ENCODE data around the gene GCSAM.

GCSAM gene

DNA sequence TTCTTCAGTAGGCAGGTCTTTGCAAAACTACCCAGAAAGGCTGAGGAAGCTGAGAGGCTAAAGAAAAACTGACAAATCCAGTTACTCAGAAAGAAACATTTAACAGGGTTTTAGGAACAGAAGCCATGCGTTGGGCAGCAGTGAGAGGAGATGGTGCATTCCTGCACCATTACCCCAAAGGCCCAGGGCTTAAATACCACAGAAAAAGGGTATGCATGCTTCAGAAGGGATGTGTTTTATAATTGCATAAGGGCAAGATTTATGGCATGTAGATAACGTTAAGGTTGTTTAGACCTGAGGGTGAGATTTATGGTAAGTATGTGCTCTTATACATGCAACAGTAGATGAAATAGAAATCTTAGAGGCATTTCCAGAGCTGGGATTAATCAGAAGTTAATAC is 36.9 kb downstream of the GCSAM start:
- no peak for DNase-seq

DNA sequence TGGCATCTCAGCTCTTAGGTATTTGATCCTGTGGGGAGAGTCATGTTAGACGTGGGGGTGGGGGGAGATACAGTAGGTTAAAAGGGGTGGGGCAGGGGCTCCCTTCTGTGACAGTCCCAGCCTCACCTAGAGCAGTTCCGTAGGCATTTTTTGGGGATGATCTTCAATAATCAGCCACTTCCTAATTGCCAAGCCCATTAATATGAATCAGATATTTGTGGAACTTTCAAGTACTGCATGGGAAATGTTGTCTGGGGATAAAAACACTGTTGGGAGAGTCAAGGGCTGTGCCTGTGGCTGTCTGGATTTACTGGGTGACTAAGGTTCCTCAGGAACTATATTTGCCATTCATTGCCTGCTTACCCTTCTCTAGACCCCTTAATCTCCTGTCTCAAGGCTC is 37.3 kb downstream of the GCSAM start:
- DNase-seq: no peak

DNA sequence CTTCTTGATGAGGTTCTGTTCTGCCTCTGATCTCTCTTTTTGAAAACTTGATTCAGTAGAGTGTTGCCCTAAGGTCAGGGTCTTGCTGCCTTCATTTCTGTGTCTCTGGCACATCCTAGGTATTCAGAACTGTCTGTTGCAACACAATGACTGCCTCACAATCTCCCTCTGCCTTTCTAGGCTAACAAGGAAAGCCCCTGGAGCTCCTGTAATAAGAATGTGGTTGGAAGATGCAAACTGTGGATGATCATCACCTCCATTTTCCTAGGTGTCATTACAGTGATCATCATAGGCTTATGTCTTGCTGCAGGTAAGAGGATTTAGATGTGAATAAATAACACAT is 39.9 kb downstream of the GCSAM start:
- no peak for DNase-seq

DNA sequence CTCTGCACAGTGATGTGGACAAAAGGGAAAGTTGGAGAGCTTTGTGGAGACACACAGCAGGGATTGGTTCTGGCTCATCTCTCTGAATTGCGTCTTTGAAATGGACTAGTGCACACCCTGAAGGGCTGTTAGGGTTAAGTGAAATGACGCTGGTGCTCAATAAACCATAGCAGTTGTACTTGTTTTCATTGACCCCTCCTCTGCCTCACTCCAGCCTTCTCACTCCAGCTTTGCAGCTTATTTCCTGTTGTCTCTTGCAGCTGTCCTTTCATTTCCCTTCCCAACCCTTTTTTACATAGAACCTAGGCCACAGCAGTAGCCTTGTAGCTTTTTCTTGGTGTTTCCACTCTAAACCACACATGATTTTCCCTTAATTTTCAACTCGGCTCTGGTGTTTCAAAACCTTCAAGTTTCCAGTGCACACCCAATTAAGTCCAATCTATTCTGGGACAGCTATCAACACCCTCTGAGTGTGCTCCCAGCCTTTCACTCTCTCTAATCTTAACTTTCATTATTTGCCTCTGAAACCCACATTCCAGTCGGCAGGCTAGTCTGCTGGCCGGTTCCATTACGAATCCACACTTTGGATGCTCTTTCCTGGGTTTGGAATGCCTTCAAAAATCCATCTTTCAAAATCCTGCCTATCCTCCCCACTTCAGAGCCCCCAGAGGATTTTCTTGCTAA is 40.4 kb downstream of the GCSAM start:
- DNase-seq: no peak

DNA sequence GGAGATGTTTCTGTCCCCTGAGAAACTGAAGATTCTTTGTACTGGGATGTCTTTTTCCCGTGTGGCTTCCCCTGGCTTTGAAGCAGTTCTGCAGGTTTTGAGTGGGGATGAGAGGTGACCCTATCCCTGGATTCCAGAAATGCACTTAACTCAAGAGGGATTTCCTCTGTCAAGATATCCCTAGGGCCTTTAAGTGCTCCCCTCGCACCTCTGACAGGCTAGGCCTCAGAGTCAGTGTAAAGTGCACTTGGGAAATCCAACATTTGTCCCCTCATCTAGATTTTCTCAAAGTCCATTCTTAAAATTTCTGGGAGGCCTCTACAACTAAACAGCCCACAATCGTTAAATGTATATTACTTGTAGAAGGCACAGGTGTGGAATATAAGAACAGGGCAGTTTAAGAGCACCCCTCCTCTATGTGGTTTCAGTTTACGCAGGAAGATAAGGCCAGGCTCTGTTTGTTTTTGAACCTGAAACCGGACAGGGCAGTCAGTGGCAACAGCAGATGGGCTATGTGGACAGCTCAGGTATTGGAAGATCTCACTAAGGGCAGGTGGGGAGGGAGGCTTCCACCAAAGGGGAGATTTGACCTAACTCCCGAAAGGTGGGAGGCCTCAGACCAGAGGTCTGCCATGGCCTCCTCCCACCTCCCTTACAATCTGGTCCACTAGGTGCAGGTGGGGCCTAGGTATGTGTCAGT is 42.0 kb downstream of the GCSAM start:
- no peak for DNase-seq

DNA sequence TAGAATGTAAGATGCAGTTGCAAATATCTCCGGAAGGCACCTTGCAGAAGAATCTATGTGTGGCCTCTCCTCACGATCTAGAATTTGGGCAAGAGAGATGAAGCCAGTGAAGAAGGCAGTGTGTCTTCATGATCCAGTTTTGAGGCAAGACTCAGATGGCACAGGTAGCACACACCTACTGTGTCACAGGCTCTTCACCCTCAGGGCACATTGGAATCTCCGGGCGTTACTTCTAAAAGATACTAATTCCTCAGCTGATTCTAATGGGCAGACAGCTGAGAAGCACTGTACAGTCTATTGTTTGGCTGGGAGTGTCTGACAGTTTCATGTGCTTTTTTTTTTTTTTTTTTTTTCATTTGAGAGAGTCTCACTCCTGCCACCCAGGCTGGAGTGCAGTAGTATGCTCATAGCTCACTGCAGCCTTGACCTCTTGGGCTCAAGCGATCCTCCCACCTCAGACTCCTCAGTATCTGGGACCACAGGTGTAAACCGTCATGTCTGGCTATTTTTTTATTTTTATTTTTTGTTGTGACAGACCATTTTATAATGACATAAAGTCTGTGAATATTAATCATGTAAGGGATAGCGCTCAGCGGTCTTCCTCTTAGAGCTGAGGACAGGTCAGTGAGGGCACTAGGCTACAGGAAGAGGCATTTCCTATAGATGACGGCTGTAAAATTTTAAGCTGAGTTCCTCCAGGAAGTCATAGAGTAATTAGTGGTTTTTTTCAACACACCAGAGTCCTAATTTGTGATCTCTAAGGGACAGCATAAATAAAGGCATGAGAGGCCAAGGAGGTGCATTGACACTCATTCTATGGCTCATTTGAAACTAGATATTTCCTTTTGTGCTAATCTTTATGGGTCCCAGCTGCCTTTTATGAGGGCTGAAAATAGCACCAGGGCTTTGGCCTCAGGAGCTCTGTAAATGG is 42.8 kb downstream of the GCSAM start:
- DNase-seq: no peak

DNA sequence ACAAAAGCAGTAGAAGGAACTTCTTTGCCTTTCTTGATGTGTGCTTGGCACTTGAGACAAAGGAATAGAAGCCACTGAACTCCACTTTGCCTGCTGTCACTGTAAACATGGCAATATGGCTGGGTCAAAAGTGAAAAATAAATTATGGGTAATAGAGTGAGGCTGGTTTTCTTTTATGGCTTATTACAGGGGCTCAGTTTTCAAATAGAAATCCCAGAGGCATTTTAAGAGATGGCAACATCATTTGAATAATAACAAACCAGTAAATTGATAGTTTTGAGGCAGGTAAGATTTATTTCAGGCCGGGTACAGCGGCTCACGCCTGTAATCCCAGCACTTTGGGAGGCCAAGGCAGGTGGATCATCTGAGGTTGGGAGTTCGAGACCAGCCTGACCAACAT is 44.1 kb downstream of the GCSAM start:
- DNase-seq: no peak

DNA sequence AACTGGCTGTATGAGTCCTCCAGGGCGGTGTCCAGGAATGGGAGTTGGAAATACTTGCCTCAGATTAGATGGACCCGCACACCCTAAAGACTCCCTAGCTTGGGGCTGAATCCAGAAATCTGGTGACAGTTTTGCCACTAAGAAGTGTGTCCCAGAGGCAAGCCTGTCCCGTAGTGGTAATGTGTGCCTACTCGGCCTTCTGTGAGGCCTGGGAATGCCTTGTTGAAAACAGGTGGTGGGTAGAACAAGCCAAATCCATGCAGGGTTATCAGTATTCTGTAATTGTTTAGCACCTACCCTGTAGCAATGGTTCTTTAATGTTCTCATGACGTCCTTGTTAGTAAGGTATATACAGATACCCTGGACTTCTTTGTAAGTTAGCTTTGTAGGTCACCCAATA is 45.3 kb downstream of the GCSAM start:
- no peak for DNase-seq

DNA sequence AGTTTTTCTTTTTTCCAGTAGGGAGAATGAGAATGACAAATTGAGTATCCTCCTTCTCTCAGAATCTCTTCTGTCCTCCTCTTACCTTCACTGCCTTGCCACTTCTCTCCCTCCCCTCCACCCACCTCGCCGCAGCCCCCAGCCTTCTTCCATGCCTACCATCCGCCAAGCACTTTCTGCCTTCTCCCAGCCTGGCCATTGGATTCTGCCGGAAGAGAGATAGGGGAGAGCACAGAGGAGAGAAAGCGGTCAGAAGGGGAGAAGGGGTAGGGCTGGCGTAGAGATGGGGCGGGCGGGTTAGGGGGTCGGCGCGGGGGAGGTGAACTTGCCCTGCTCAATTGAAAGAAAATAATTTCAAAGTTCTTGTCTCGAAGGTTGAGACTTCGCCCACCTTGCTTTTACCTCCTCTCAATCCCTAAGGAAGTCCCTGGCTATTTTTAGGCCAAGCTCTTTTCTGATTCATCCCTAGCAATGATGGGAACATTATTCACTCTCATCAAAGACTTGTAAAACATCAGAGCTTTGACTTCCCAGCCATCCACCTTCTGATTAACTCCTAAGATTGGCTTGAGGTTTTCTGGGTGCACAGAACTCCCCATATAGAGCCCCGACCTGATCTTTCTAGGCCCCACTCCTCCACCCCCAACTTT is 46.0 kb downstream of the GCSAM start:
- no peak for DNase-seq

DNA sequence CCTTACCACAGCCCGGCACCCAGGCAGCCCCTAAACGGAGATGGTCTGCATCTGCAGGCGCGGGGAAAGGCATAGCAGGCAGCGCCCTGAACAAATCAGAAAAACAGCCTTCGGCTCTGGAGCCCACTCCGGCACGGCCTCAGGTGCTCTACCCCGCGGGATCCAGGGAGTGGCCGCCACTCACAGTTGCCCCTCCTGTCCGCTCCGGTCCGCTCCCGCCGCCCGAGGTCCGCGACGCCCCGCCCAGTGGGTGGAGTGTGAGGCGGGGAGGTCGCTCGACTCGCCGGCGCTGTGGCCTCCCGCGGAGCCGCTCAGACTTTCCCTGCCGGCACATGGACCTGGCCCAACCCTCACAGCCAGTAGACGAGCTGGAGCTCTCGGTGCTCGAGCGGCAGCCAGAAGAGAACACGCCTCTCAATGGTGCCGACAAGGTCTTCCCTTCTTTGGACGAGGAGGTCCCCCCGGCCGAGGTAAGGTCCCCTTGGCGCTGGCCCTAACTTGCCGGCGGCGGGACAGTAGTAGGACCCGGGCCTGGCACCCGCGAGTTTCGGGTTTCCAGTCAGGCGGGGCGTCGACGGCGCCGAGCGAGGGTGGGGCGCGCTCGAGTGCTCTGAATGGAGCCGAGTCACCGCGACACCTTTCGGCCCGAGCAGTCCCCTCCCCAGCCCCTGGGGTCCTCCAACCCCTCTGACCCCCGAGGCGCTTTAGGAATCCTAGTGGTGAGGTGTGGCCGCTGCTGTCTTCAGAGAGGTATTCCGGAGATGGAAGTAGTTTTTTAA is 46.8 kb downstream of the GCSAM start, which contains the start of gene C3orf52:
Gene C3orf52 (plus strand): TSS at position 314 of the 779 bp plus-strand sequence. CDS start 19 bp downstream, at position 333.
- DNase-seq: peak; percentile 50

DNA sequence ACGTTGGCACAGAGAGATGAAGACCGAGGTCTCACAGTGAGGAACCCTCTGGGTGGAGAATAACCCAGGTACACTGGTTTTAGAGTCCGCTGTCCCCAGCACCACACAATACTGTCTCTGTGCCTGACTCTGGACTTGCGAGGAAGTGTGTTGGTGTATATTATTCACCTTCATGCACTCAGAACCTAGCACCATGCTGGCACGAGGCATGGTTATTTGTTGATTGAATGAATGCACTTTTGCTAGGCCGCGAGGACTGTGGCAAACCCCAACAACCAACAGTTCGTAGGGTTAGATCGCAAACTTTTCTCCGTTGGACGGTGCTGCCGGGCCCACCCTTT is 47.3 kb downstream of the GCSAM start:
- DNase-seq: no peak

DNA sequence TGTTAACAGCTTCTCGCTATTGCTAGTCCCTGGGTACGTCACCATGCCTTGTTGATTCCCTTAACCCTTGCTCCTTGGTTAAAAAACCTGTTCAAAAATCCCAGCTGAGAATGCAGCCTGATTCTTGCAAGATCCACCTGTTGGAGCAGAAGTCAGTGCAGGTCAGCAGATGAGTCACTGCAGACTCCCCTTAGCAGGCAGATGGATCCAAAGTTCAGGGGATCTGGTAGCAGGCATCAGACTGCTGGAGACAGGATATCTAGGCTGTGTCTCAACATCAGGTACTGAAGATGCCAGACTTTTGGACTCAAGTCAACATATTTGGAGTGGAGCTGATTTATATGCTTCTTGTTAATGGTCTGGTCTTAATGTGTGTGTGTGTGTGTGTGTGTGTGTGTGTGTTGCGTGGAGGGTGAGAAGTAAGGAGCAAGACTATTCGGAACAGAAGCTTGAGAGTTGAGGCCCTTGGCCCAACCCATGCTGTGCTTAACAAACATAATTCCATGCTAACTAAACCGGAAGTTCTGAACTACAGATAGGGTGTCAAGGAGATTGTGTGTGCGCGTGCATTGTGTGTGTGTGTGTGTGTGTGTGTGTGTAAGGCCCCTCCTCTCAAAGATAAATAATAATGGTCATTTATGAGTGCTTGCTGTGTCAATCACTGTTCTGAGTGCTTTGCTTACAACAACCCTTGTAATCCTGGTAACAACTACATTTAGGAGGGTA is 47.9 kb downstream of the GCSAM start:
- no peak for DNase-seq

DNA sequence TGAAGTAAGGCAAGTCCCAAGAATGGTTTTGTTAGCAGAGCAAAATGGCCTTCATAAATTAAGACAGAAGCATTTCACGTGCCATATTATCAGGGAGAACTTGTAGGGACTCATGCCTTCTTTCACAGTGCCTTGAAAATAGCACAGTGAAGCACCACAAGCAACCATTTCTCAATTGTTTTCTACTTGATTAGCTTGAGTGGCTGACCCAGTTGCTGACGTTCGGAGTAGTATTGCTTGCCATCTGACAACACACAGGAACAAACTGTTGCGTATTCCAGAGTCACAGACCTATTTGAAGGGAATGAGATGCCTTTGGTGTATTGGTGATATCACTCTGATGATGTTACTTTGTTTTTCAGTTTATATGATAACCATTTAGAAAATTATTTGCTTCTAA is 49.8 kb downstream of the GCSAM start:
- DNase-seq: no peak

DNA sequence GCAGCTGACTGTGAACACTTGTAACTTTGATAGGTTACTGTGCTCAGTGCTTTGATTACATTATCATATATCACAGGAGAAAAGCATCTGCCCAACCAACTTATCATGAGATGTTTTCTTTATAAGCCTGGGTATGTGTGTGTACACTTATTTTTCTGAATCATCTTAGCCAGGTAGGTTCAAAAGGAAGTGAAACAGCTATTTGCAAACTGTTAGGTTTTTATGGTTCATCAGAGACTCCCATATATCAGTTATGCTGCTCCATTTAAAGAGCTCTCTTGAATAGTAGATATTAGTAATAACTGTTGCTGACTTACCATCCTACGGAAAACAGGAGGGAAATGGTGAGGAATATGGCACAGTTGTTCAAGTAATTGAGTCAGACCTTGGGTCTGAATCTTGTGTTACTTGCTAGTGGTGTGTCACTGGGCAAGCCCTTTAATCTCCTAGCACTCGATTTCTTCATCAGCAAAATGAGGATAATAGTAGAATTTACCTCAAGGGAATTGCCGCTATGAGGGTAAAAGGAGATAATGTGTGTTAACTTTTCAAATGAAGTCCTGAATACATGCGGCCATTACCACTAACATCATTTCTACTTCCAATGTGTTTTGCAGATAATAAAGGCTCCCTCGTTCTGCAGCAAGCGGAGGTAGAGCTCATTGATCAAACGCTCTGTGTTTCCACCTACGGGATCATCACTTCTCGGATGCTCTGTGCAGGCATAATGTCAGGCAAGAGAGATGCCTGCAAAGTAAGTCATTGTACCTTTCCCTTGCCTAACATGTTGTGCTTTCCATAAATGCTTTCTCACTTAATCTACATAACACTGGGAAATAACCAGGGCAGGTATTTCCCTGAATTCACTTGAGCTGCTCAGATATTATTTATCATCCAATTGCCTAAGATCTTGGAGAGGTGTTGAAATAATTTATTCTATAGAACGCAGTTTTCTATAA is 54.6 kb downstream of the GCSAM start:
- DNase-seq: no peak

DNA sequence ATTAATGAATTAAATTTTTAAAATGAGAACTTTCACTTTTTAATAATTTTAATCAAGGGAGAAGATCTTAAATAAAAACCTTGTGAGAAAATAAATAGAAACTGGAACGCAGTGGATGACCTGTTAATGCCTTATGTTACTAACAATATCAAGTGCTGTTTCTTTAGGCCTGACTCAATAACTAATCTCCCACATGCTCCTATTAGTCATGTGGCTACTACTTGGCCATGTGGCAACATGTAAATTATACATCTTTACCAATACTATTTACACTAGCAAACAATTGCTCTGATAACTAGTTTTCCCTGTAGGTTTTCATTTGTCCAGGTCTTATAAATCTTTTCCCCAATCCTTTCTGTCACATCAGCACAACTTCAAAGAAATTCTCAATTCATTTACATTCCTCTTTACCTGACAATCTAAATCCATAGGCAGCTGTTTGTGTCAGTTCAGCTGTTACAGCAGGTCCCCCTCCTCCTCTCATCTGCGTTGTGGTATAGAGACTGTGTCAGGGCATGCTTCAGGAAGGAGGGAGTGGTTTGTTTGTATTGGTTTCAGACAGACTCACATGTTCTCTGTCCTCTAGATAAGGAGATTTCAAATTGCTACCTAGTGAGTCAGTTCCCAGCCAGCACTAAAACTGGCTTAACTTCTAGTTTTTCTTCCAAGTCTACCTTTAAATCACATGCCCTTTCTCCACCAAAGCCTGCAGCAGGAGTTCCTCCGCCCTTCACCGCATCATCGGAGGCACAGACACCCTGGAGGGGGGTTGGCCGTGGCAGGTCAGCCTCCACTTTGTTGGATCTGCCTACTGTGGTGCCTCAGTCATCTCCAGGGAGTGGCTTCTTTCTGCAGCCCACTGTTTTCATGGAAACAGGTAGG is 58.2 kb downstream of the GCSAM start:
- peak; percentile 11 for DNase-seq

DNA sequence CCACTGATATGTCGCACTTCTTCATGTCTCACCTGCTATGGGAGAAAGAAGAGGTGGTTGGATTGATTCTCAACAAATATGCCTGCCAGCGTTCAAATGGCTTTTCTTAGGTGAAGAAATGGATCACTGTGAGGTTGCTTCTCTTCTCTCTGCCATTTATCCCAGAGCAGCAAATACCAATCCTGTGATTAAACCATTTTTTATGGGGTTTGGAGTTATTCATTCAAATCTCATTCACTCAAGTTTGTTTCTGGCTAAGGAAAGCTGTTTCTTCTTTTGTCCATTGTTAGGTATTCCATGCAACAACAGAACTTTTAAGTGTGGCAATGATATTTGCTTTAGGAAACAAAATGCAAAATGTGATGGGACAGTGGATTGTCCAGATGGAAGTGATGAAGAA is 59.0 kb downstream of the GCSAM start:
- DNase-seq: no peak

DNA sequence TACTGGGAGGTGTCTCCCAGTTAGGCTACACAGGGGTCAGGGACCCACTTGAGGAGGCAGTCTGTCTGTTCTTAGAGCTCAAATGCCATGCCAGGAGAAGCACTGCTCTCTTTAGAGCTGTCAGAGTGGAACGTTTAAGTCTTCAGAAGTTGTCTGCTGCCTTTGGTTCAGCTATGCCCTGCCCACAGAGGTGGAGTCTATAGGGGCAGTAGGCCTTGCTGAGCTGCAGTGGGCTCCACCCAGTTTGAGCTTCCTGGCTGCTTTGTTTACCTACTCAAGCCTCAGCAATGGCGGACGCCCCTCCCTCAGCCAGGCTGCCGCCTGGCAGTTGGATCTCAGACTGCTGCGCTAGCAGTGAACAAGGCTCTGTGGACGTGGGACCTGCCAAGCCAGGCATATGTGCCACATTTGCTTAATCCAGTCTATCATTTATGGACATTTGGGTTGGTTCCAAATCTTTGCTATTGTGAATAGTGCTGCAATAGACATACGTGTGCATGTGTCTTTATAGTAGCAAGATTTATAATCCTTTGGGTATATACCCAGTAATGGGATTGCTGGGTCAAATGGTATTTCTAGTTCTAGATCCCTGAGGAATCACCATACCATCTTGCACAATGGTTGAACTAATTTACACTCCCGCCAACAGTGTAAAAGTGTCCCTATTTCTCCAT is 60.5 kb downstream of the GCSAM start:
- peak; percentile 76 for DNase-seq

All from stimulated activated CD4-positive, alpha-beta T cell treated with anti-CD3 and anti-CD28 coated beads, Interleukin-1b, Interleukin-23, amount 100 ng/mL, for 48 hours (primary cell).